Measurements from ENCODE around the gene LY6G6D.
"Not testable (repeated sequence)": the region's sequence is repeated elsewhere in the genome, so short reads cannot be mapped to it uniquely, and the experiment has no call there.

LY6G6D gene

GRCh38 chr6:31690231-31691077 is 24.7 kb upstream of the LY6G6D start:
- no peak for DNase-seq
- in situ Hi-C loops (cut with HindIII; ENCODE audit: low pct_ligation_motif_present, low pct_unique_long_range_greater_than_20kb, low sequenced_read_pairs): no loop called here

DNA sequence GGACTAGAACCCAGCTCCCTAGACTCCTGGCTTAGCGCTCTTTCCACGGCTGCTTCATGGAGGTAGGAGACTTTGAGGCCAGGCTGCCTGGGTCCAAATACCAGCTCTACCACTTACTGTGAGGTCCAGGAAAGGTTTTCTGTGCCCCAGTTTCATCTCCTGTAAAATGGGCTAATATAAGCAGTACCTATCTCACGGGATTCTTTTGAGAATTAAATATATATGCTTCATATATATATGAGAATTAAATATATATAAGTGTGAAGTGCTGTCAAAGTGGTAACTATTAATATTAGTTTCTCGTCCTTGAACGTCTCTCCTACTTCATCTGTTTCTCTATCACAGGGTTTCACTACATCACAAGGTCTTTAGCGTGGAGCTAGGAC is 24.1 kb upstream of the LY6G6D start:
- in situ Hi-C loops (cut with HindIII; ENCODE audit: low pct_ligation_motif_present, low pct_unique_long_range_greater_than_20kb, low sequenced_read_pairs): no loop called here

DNA sequence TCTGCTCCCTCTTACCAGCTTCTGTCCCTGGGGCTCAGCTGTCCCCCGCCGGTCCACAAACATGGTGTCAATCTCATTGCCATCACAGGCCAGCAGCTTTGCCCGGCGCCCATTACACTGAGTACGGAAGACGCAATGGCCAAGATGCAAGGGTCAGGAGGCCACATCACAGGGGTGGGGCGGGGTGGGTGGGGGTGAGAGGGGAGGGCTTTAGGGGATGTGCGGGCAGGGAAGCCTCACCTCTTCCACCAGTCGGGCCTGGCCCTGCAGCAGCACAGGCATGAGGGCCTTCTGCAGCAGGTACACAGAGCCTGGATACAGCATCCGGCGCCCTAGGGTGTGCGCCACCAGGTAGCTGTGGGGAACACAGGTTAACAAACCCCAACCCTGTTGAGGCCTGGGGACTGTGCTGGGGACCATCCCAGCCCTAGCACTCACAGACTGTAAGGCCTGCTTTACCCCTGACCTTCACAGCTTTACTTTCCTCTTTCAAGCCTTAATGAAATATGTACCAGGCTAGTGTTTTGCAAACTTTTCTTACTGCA is 23.5 kb upstream of the LY6G6D start:
- in situ Hi-C loops (cut with HindIII; ENCODE audit: low pct_ligation_motif_present, low pct_unique_long_range_greater_than_20kb, low sequenced_read_pairs): no loop called here
- DNase-seq: no peak

More for the DNA sequence above, 24.1 kb upstream of the LY6G6D start:
- DNase-seq: no peak

DNA sequence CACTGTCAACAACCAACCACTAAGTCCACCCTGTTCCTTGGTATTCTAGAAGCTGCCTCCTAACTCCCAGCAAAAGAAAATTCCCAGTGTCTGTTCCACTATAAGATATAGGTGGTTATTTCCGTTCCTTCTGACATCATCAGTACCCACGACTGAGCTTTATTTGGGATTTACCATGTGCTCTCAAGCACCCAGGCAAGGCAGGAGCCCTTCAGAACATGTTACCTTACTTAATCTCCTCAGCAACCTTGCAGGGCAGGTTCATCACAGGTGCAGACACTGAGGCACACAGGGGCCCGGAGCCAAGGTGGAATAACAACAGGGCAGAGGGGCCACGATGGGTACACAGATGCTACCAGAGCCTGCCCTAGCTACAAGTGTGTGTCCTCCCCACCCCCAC is 22.8 kb upstream of the LY6G6D start:
- in situ Hi-C loops (cut with HindIII; ENCODE audit: low pct_ligation_motif_present, low pct_unique_long_range_greater_than_20kb, low sequenced_read_pairs): no loop called here
- DNase-seq: no peak

GRCh38 chr6:31692886-31693285 is 22.3 kb upstream of the LY6G6D start:
- no peak for DNase-seq
- in situ Hi-C loops (cut with HindIII; ENCODE audit: low pct_ligation_motif_present, low pct_unique_long_range_greater_than_20kb, low sequenced_read_pairs): no loop called here

GRCh38 chr6:31693535-31693934 is 21.6 kb upstream of the LY6G6D start:
- in situ Hi-C loops (cut with HindIII; ENCODE audit: low pct_ligation_motif_present, low pct_unique_long_range_greater_than_20kb, low sequenced_read_pairs): no loop called here

DNA sequence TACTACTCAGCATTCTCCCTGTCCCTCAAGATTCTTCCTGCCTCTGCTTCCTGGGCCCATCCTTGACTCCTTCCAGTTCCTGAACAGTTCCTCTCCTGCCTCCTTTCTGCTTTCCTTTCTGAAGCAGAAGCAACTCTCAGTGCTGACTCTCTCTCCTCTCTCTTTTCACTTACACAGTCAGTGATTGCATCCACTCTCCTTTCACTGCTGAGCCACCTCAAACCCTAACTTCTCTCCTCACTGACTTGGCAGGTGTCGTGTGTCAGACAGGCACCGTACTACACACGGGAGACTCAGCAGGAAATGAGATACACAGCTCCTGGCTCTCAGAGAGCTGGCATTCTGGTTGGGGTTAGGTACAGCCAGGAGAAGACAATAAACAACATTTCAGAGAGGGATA is 17.6 kb upstream of the LY6G6D start:
- no peak for DNase-seq
- in situ Hi-C loops (cut with HindIII; ENCODE audit: low pct_ligation_motif_present, low pct_unique_long_range_greater_than_20kb, low sequenced_read_pairs): no loop called here

More at GRCh38 chr6:31693535-31693934, 21.6 kb upstream of the LY6G6D start:
- DNase-seq: no peak

DNA sequence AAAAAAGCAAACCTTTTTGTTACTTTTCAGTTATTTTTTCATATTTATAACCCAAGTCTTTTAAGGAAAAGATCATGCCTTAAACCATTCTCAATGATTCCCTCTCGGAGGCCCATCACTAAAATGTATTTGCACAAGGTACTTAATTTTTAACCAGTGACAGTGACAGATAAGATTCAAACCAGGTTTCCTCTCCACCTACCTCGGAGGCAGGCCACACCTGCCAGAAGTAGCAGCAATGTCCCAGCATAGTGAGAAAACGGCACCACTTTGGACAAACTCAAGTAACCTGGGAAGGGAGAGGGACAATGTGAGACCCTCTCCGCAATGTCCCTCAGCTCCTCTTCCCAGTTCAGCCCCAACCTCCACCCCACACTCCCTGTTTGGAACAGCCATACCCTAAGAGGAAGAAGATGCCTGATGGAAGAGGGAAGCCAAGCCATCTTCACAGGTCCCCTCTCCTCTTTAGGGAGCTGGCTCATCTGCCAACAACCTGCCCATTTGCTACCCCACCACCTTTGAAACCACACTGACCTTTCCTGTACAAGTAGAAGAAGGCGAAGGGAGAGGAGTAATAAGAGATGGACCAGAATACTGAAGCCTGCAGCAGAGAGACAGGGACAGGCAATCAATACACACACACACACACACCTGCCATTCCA is 14.3 kb upstream of the LY6G6D start:
- no peak for DNase-seq
- in situ Hi-C loops (cut with HindIII; ENCODE audit: low pct_ligation_motif_present, low pct_unique_long_range_greater_than_20kb, low sequenced_read_pairs): no loop called here

- in situ Hi-C loops (cut with HindIII; ENCODE audit: low pct_ligation_motif_present, low pct_unique_long_range_greater_than_20kb, low sequenced_read_pairs): no loop called here
- peak; percentile 10 for DNase-seq
Observed at GRCh38 chr6:31701666-31702404, 13.3 kb upstream of the LY6G6D start.

DNA sequence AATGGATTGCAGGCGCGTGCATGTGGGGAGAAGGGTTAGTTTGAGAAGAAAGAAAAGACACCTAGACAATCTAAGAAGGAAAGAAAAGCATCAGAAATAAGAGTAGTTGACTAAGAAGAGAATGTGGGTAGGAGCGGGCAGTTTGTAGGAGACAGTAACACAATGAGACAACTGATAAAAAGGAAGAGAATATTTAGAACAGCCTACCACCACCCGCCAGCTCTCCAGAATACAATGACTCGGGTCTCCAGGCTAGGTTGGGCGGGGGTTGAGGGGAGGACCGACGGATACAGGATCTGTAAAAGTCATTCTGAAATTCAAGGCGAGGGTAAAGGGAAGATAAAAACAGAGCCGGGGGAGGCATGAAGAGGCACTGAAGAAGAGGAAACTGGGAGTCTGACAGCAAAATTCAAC is 12.7 kb upstream of the LY6G6D start:
- no peak for DNase-seq
- in situ Hi-C loops (cut with HindIII; ENCODE audit: low pct_ligation_motif_present, low pct_unique_long_range_greater_than_20kb, low sequenced_read_pairs): no loop called here

DNA sequence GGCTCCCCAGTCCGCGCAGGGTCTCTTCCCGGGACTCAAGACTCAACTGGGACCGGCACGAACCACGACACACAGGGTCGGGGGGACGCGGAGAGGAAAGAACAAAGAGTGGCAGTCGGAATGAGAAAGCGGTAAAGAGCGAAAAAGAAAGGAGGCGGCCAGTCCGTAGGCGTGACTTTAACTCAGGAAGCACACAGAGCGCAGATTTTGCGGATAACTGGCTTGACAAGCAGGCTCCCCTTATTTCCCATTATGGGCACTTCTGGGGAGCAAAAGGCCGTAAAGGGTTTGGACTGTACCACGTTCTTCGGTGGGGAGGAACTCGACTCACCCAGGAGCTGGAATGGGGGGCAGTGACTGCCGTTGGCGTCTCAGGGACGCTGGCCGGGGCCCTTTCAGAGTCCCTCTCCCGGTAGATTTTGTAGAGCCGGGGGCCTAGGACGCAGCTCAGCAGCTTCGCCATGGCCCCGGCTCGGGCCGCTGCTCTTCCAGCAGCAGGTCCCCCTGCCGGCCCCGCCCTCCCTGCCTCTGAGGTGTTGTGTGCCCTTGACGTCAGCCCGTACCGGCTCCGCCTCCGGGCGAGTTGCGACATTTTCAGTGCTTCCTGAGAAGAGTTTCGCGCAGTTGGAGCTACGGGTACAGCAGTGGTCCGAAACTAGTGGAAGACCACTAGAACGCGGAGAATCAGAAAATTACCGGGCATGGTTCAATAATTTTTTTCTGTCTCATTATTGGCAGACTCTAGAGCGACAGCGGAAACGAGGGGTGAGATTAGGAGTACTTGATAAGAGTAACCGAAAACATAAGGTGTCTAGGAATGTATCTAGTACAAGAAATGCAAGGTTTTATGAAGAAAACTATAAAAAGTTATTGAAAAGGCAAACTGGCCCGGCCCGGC is 12.1 kb upstream of the LY6G6D start, which contains the start of gene ABHD16A:
Gene ABHD16A, minus strand, starts transcription at position 506 of the 898 bp plus-strand sequence. Its CDS starts 43 bp downstream, at position 463.
- peak; percentile 97 for DNase-seq
- in situ Hi-C loops (cut with HindIII; ENCODE audit: low pct_ligation_motif_present, low pct_unique_long_range_greater_than_20kb, low sequenced_read_pairs): no loop called here

GRCh38 chr6:31705931-31706330 is 9.2 kb upstream of the LY6G6D start:
- DNase-seq: no peak
- in situ Hi-C loops (cut with HindIII; ENCODE audit: low pct_ligation_motif_present, low pct_unique_long_range_greater_than_20kb, low sequenced_read_pairs): no loop called here

DNA sequence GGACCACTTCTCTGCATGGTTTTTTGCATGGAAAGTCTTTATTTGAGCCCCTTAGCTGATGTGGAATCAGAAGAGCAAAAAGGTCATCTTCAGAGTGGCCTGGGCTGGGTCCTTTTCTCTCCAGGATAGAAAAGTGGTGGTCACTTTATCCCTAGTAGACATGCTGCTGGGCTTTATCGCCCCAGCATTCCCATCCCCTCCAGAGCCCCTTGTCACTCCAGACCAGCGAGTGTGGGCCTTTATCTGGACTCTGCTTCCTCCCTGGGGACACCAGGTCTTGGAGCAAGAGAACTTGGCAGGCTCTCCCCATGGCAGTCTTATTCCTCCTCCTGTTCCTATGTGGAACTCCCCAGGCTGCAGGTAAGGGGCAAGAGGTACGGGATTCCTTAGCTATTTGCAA is 8.5 kb upstream of the LY6G6D start, which contains the start of gene LY6G6F:
Gene LY6G6F, plus strand, starts transcription at position 268 of the 400 bp plus-strand sequence. Its CDS starts 41 bp downstream, at position 309.
- no peak for DNase-seq
- in situ Hi-C loops (cut with HindIII; ENCODE audit: low pct_ligation_motif_present, low pct_unique_long_range_greater_than_20kb, low sequenced_read_pairs): no loop called here

DNA sequence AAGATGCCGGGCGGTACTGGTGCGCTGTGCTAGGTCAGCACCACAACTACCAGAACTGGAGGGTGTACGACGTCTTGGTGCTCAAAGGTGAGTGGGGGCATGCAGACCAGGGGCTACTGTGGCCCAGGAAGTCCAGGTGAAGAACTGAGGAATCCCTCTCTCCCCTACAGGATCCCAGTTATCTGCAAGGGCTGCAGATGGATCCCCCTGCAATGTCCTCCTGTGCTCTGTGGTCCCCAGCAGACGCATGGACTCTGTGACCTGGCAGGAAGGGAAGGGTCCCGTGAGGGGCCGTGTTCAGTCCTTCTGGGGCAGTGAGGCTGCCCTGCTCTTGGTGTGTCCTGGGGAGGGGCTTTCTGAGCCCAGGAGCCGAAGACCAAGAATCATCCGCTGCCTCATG is 7.4 kb upstream of the LY6G6D start:
- in situ Hi-C loops (cut with HindIII; ENCODE audit: low pct_ligation_motif_present, low pct_unique_long_range_greater_than_20kb, low sequenced_read_pairs): no loop called here
- no peak for DNase-seq

DNA sequence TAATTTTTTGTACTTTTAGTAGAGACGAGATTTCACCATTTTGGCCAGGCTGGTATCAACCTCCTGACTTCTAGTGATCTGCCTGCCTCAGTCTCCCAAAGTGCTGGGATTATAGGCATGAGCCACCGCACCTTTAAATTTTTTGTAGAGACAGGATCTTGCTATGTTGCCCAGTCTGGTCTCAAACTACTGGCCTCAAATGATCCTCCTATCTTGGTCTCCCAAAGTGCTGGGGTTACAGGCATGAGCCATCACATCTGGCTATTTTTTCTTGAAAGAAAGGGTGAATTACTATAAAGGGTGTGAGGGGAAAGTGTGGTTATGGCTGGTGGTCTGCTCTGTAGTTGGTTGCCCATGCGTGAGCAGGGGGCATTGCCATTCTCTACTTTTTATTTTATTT is 6.9 kb upstream of the LY6G6D start:
- in situ Hi-C loops (cut with HindIII; ENCODE audit: low pct_ligation_motif_present, low pct_unique_long_range_greater_than_20kb, low sequenced_read_pairs): no loop called here
- no peak for DNase-seq

GRCh38 chr6:31709157-31709556 is 6.0 kb upstream of the LY6G6D start:
- in situ Hi-C loops (cut with HindIII; ENCODE audit: low pct_ligation_motif_present, low pct_unique_long_range_greater_than_20kb, low sequenced_read_pairs); DNase-seq: not testable (repeated sequence)

DNA sequence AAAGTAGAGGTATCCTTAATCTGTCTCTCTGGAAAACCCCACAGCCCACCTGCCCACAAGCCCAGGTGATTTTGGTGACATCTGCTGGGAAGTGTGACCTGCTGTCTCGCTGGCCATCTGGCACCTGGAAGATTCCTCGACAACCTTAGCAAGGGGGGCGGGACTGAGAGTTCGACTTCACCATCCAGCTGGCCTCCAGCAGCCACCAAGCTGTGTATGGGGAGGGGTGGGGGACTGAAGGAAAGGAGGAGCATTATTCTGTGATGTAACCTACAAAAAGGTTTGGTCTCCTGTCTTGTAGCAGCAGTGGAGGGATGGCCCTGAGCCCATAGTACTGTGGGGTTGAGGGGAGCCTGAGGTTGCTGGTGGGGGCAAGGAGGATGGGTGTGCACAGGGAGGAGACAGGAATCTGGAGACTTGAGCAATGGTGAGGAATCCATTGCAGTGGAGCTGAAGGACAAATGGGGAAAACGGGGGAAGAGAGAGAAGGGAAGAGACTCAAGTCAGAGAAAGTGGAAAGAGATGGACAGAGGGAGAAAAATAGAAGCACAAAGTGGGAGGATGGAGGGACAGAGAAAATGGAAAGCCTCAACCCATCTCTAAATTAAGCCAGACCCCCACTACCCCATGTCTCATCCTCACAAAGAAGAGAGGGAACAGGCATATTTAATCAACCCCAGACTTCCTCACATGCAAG is 4.5 kb upstream of the LY6G6D start:
- no peak for DNase-seq
- in situ Hi-C loops (cut with HindIII; ENCODE audit: low pct_ligation_motif_present, low pct_unique_long_range_greater_than_20kb, low sequenced_read_pairs): no loop called here
